ENCODE results near the gene CUL7. TPM values are rescaled to one million over a fixed set of nuclear protein-coding genes. Genes with fewer than 3 reads are reported as not detected.

The CUL7 gene
- 6.5 to 8.8 TPM (median 7.8 TPM) in 5 replicates for total RNA-seq (2022; extraction: Qiagen RNA extraction)

GRCh38 chr6:43053545-43054205 lies at the start of gene CUL7:
CUL7 (minus strand) TSS chr6:43053851; CDS start chr6:43052788, 1,063 bp downstream.

GRCh38 chr6:43075670-43076463 lies 22.2 kb upstream of the CUL7 start, which contains the start of gene PTK7:
PTK7 (plus strand) TSS chr6:43076314; CDS start chr6:43076489, 175 bp downstream.

GRCh38 chr6:43059168-43060033 lies 5.8 kb upstream of the CUL7 start, which contains the start of the genes KLC4 and MRPL2:
KLC4 (plus strand) TSS chr6:43059631; CDS start chr6:43061336, 1,705 bp downstream.
MRPL2 (minus strand) TSS chr6:43059434; CDS start chr6:43059381, 53 bp downstream.

GRCh38 chr6:43021270-43022047 lies 32.2 kb downstream of the CUL7 start, which contains the start of gene RRP36:
RRP36 (plus strand) TSS chr6:43021623; CDS start chr6:43021655, 32 bp downstream.

DNA sequence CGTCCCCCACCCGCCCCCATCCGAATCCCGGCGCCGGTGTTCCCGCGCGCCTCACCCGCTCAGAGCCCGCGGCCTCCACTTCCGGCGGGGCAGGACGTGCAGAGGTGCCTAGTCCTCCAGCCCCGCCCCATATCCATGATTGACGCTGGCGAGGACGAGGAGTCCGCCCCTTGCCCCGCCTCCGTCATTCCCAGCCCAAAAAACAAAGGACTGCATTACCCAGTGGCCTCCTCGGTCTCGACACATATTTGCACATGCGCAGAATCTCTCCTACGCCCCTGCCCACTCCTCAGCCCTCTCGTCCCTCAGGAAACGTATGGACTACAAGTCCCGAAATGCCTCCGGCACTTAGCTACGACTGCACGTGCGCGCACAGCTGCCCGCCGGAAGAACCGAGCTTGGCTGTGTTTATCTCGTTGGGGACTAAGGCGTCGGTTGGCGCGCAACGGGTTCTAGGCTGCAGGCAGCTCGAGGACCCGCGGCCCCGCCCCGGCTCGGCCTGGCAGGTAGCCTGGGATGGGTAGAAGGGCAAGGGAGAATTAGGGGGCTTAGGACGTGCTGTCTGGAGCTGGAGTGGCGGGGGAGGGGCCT lies 39.7 kb downstream of the CUL7 start, which contains the start of the genes KLHDC3 and MEA1:
Gene KLHDC3 (plus strand): TSS at position 407 of the 591 bp plus-strand sequence. CDS start 2,944 bp downstream, outside the sequence.
Gene MEA1 (minus strand): TSS at position 104 of the 591 bp plus-strand sequence. CDS start 133 bp downstream, outside the sequence.

Other genes starting within 250 kb of the CUL7 start
- gene RPL7L1, start 174.2 kb downstream of the CUL7 start, total RNA-seq (2022; extraction: Qiagen RNA extraction) = 61.3 to 99.1 TPM (median 63.8 TPM) in 5 replicates
- not detected in 5 replicates for gene PTCRA, start 137.8 kb downstream of the CUL7 start, total RNA-seq (2022; extraction: Qiagen RNA extraction)
- gene CNPY3, start 124.4 kb downstream of the CUL7 start, total RNA-seq (2022; extraction: Qiagen RNA extraction) = 36.4 to 43.0 TPM (median 40.4 TPM) in 5 replicates
- gene GNMT, start 93.1 kb downstream of the CUL7 start, total RNA-seq (2022; extraction: Qiagen RNA extraction) = 0.13 to 0.31 TPM (median 0.21 TPM) in 3 of 5 replicates, not detected in the others
- 7.8 to 9.7 TPM (median 9.0 TPM) in 5 replicates for gene PEX6, start 74.7 kb downstream of the CUL7 start, total RNA-seq (2022; extraction: Qiagen RNA extraction)
- gene PPP2R5D, start 69.3 kb downstream of the CUL7 start, total RNA-seq (2022; extraction: Qiagen RNA extraction) = 23.1 to 33.3 TPM (median 25.7 TPM) in 5 replicates
- gene MEA1, start 39.9 kb downstream of the CUL7 start, total RNA-seq (2022; extraction: Qiagen RNA extraction) = 87.9 to 98.7 TPM (median 90.9 TPM) in 5 replicates
- gene KLHDC3, start 39.6 kb downstream of the CUL7 start, total RNA-seq (2022; extraction: Qiagen RNA extraction) = 27.1 to 27.9 TPM (median 27.6 TPM) in 5 replicates
- gene RRP36, start 32.2 kb downstream of the CUL7 start, total RNA-seq (2022; extraction: Qiagen RNA extraction) = 65.6 to 79.1 TPM (median 68.6 TPM) in 5 replicates
- gene MRPL2, start 5.6 kb upstream of the CUL7 start, total RNA-seq (2022; extraction: Qiagen RNA extraction) = 52.9 to 63.2 TPM (median 55.8 TPM) in 5 replicates
- 6.3 to 8.2 TPM (median 6.7 TPM) in 5 replicates for gene KLC4, start 5.8 kb upstream of the CUL7 start, total RNA-seq (2022; extraction: Qiagen RNA extraction)
- gene PTK7, start 22.5 kb upstream of the CUL7 start, total RNA-seq (2022; extraction: Qiagen RNA extraction) = 3.9 to 5.1 TPM (median 4.6 TPM) in 5 replicates
- gene SRF, start 117.4 kb upstream of the CUL7 start, total RNA-seq (2022; extraction: Qiagen RNA extraction) = 13.9 to 17.0 TPM (median 15.7 TPM) in 5 replicates
- 7.7 to 9.5 TPM (median 8.8 TPM) in 5 replicates for gene CUL9, start 128.3 kb upstream of the CUL7 start, total RNA-seq (2022; extraction: Qiagen RNA extraction)
- gene DNPH1, start 175.6 kb upstream of the CUL7 start, total RNA-seq (2022; extraction: Qiagen RNA extraction) = 64.3 to 99.4 TPM (median 97.9 TPM) in 5 replicates
- 0.05 to 0.07 TPM (median 0.06 TPM) in 5 replicates for gene TTBK1, start 189.6 kb upstream of the CUL7 start, total RNA-seq (2022; extraction: Qiagen RNA extraction)
- gene SLC22A7, start 244.4 kb upstream of the CUL7 start, total RNA-seq (2022; extraction: Qiagen RNA extraction) = not detected in 5 replicates